Measurements from ENCODE around the gene C22orf39.

Gene C22orf39

GRCh38 chr22:19400881-19401280, 46.6 kb downstream of the C22orf39 start:
- H3K9me3 ChIP-seq (ENCODE audit: insufficient read depth, low read length, severe bottlenecking) = no peaks in the 10 kb centered on the region
- no peak overlapping the region for H3K9ac ChIP-seq (ENCODE audit: low read depth, low read length)
- no peak for ATAC-seq (ENCODE audit: insufficient read depth, low read depth)
- DNase-seq = no peak
- no peaks in the 10 kb centered on the region for H3K79me2 ChIP-seq (ENCODE audit: insufficient read depth, low read length)
- H3K4me2 ChIP-seq (ENCODE audit: insufficient read depth, low read length) = no peak overlapping the region
- H3K4me3 ChIP-seq (ENCODE audit: low read depth in 1 of 2, low read length in 2 of 2) = no peak overlapping the region
- TF ChIP-seq CTCF (IDR thresholded peaks at IDR 0.05; ENCODE audit: borderline replicate concordance, extremely low read depth, low read length, poor library complexity, severe bottlenecking) (no peak), EZH2 (IDR thresholded peaks at IDR 0.05; ENCODE audit: borderline replicate concordance, low read depth, low read length, severe bottlenecking) (no peak)
- no peaks in the 10 kb centered on the region for H3K4me1 ChIP-seq (ENCODE audit: insufficient read depth, low read length)
- no peaks in the 10 kb centered on the region for H3K27me3 ChIP-seq (ENCODE audit: insufficient read depth, low read length, poor library complexity)
- H2AFZ ChIP-seq (ENCODE audit: low read depth, low read length) = no peak overlapping the region
- no peaks in the 10 kb centered on the region; the same call in none of the 2 replicates for H4K20me1 ChIP-seq (ENCODE audit: insufficient read depth, low read length)
- H3K27ac ChIP-seq (ENCODE audit: low read length) = no peak overlapping the region
- H3K36me3 ChIP-seq (ENCODE audit: insufficient read depth, low read length) = peaks cover 89% of the 10 kb centered on the region

- ATAC-seq (ENCODE audit: insufficient read depth, low read depth) (no peak), DNase-seq (no peak)
- peaks cover 92% of the 10 kb centered on the region for H3K36me3 ChIP-seq (ENCODE audit: insufficient read depth, low read length)
- H3K4me3 ChIP-seq (ENCODE audit: low read depth in 1 of 2, low read length in 2 of 2) = no peak overlapping the region
- TF ChIP-seq CTCF (IDR thresholded peaks at IDR 0.05; ENCODE audit: borderline replicate concordance, extremely low read depth, low read length, poor library complexity, severe bottlenecking) (no peak), EZH2 (IDR thresholded peaks at IDR 0.05; ENCODE audit: borderline replicate concordance, low read depth, low read length, severe bottlenecking) (no peak)
- H3K79me2 ChIP-seq (ENCODE audit: insufficient read depth, low read length) = no peaks in the 10 kb centered on the region
- no peak overlapping the region for H3K4me2 ChIP-seq (ENCODE audit: insufficient read depth, low read length)
- H4K20me1 ChIP-seq (ENCODE audit: insufficient read depth, low read length) = no peaks in the 10 kb centered on the region; the same call in 1 of the 2 replicates
- H3K4me1 ChIP-seq (ENCODE audit: insufficient read depth, low read length) = no peaks in the 10 kb centered on the region
- H3K27ac ChIP-seq (ENCODE audit: low read length) = 0 out of 2 replicates have a peak overlapping the region, but pooled peaks have one; percentile 14
- no peak overlapping the region for H3K9ac ChIP-seq (ENCODE audit: low read depth, low read length)
- no peak overlapping the region for H2AFZ ChIP-seq (ENCODE audit: low read depth, low read length)
- H3K9me3 ChIP-seq (ENCODE audit: insufficient read depth, low read length, severe bottlenecking) = no peaks in the 10 kb centered on the region
- H3K27me3 ChIP-seq (ENCODE audit: insufficient read depth, low read length, poor library complexity) = no peaks in the 10 kb centered on the region
These were observed 48.9 kb downstream of the C22orf39 start for GRCh38 chr22:19398652-19399051.

GRCh38 chr22:19398206-19398605, 49.3 kb downstream of the C22orf39 start:
- DNase-seq = no peak
- no peak overlapping the region for H3K4me2 ChIP-seq (ENCODE audit: insufficient read depth, low read length)
- no peaks in the 10 kb centered on the region for H3K9me3 ChIP-seq (ENCODE audit: insufficient read depth, low read length, severe bottlenecking)
- H3K4me3 ChIP-seq (ENCODE audit: low read depth in 1 of 2, low read length in 2 of 2) = no peak overlapping the region
- H2AFZ ChIP-seq (ENCODE audit: low read depth, low read length) = no peak overlapping the region
- no peak overlapping the region for H3K9ac ChIP-seq (ENCODE audit: low read depth, low read length)
- H4K20me1 ChIP-seq (ENCODE audit: insufficient read depth, low read length) = no peaks in the 10 kb centered on the region; the same call in 1 of the 2 replicates
- no peak overlapping the region for H3K27ac ChIP-seq (ENCODE audit: low read length)
- ATAC-seq (ENCODE audit: insufficient read depth, low read depth) = no peak
- no peaks in the 10 kb centered on the region for H3K4me1 ChIP-seq (ENCODE audit: insufficient read depth, low read length)
- H3K36me3 ChIP-seq (ENCODE audit: insufficient read depth, low read length) = peaks cover 93% of the 10 kb centered on the region
- no peaks in the 10 kb centered on the region for H3K27me3 ChIP-seq (ENCODE audit: insufficient read depth, low read length, poor library complexity)
- TF ChIP-seq EZH2 (IDR thresholded peaks at IDR 0.05; ENCODE audit: borderline replicate concordance, low read depth, low read length, severe bottlenecking) = no peak
- TF ChIP-seq CTCF (IDR thresholded peaks at IDR 0.05; ENCODE audit: borderline replicate concordance, extremely low read depth, low read length, poor library complexity, severe bottlenecking) = no peak
- no peaks in the 10 kb centered on the region for H3K79me2 ChIP-seq (ENCODE audit: insufficient read depth, low read length)

- Histone ChIP-seq H3K27me3 (ENCODE audit: insufficient read depth, low read length, poor library complexity) (no peaks in the 10 kb centered on the region), H3K79me2 (ENCODE audit: insufficient read depth, low read length) (no peaks in the 10 kb centered on the region), H3K36me3 (ENCODE audit: insufficient read depth, low read length) (peaks cover 91% of the 10 kb centered on the region), H3K4me3 (ENCODE audit: low read depth in 1 of 2, low read length in 2 of 2) (no peak overlapping the region), H3K9me3 (ENCODE audit: insufficient read depth, low read length, severe bottlenecking) (no peaks in the 10 kb centered on the region), H4K20me1 (ENCODE audit: insufficient read depth, low read length) (no peaks in the 10 kb centered on the region; the same call in 1 of the 2 replicates), H3K4me2 (ENCODE audit: insufficient read depth, low read length) (no peak overlapping the region), H3K9ac (ENCODE audit: low read depth, low read length) (no peak overlapping the region), H3K27ac (ENCODE audit: low read length) (no peak overlapping the region), H3K4me1 (ENCODE audit: insufficient read depth, low read length) (no peaks in the 10 kb centered on the region), H2AFZ (ENCODE audit: low read depth, low read length) (no peak overlapping the region)
- ATAC-seq (ENCODE audit: insufficient read depth, low read depth) (no peak), DNase-seq (no peak)
- no peak for TF ChIP-seq CTCF (IDR thresholded peaks at IDR 0.05; ENCODE audit: borderline replicate concordance, extremely low read depth, low read length, poor library complexity, severe bottlenecking)
- no peak for TF ChIP-seq EZH2 (IDR thresholded peaks at IDR 0.05; ENCODE audit: borderline replicate concordance, low read depth, low read length, severe bottlenecking)
These were observed 49.8 kb downstream of the C22orf39 start for GRCh38 chr22:19397734-19398104.
